PFSK-1 (cell line): ENCODE data around the gene EHD1.

Experiments
- FOXP2 ChIP-seq: optimal IDR thresholded peaks from 2 replicates; pipeline ENCODE3; 2011; ENCODE audit warnings: borderline replicate concordance, control low read depth, inconsistent platforms; ENCODE audit not compliant: insufficient read depth; ENCODE audit errors: extremely low read length, extremely low read depth
- POLR2AphosphoS5 ChIP-seq: IDR thresholded peaks from 2 replicates; pipeline ENCODE4 v1.6.1; 2012; ENCODE audit warnings: low read depth, mild to moderate bottlenecking, control low read depth, low read length, moderate library complexity
- REST ChIP-seq, 2 experiments: IDR thresholded peaks; 2 replicates each; pipeline versions ENCODE4 v1.6.1 to v1.8.0; 2011 to 2012; ENCODE audit warnings: low read depth in 2 of 2, low read length in 2 of 2, control low read depth in 1 of 2, inconsistent platforms in 1 of 2, mild to moderate bottlenecking in 1 of 2, moderate library complexity in 1 of 2; ENCODE audit not compliant: insufficient read depth in 1 of 2
- SIN3A ChIP-seq: IDR thresholded peaks from 2 replicates; pipeline ENCODE4 v1.6.1; 2012; ENCODE audit warnings: mild to moderate bottlenecking, low read length, moderate library complexity, borderline replicate concordance; ENCODE audit not compliant: insufficient read depth
- TAF1 ChIP-seq: IDR thresholded peaks from 2 replicates; pipeline ENCODE4 v1.6.1; 2012; ENCODE audit warnings: low read length, control low read depth, borderline replicate concordance; ENCODE audit not compliant: insufficient read depth

The EHD1 gene

GRCh38 chr11:64844330-64845128 lies 33.9 kb downstream of the EHD1 start, which contains the start of gene CDC42BPG:
Gene CDC42BPG, minus strand, starts transcription at chr11:64844653. Its CDS starts 84 bp downstream, at chr11:64844569.
- TF ChIP-seq REST (IDR thresholded peaks at IDR 0.05; ENCODE audit: insufficient read depth in 1 of 2, low read depth in 2 of 2, low read length in 2 of 2), result no peak
- TF ChIP-seq FOXP2, result peak; percentile 37

- TF ChIP-seq TAF1 (no peak), REST (IDR thresholded peaks at IDR 0.05; ENCODE audit: insufficient read depth in 1 of 2, low read depth in 2 of 2, low read length in 2 of 2) (no peak), SIN3A (no peak), FOXP2 (no peak), POLR2AphosphoS5 (no peak)
Measured at GRCh38 chr11:64843686-64844329, 34.6 kb downstream of the EHD1 start.

DNA sequence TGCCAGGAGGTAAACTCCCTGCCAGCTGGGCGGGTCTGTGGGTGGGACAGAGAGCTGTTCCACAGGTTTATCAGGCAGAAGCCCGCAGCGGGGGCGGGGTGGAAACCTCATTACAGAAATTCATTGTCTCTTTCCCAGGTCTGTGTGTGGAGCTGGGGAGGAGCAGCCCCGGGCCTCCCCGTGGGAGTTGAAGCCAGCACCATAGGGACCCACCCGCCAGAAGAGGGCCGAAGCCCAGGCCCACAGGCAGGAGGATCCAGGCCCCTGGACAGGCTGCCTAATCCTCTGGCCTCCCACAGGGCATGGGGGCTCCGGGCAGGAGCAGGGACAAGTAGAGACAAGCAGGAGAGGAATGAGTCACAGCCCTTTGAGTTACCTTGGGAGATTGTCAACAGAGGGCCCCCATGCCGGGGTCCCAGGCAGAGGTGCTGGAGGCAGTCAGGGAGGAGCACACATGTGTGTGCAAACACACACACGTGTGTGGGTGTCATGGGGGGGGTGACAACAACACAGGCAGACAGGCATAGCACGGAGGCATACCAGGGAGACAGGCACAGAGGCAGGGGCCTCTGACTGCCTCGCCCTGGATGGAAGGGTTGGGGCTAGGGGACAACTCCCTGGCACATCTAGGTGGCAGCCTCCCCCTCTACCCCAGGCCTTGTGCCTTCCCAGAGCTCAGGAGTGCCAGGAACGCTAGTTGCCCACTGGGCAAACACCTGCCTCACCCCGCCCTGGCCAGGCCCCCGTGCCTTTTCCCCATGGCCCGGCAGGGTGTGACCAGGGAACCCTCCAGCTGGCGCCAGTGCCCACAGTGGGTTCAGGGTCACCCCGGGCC lies 35.4 kb downstream of the EHD1 start:
- no peak for TF ChIP-seq FOXP2
- no peak for TF ChIP-seq TAF1
- no peak for TF ChIP-seq POLR2AphosphoS5
- TF ChIP-seq REST (IDR thresholded peaks at IDR 0.05; ENCODE audit: insufficient read depth in 1 of 2, low read depth in 2 of 2, low read length in 2 of 2), result no peak
- TF ChIP-seq SIN3A, result no peak

DNA sequence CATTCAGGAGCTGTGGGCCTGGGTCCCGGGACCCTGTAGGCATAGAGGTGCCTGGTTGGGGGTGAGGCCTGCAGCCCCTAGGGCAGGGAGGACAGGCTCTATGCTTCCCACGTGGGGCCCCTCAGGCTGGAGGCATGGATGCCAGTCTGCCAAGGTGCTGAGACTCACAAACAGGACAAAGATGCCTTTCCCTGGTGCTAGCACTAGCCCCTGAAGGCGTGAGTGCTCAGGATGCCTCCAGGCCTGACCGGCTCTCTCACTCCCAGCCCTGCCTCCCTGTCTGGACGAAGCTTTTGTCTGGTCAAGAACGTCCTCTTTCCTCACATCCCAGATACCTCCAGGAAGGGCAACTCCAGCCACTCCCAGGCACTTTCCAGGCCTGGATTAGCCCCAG lies 36.1 kb downstream of the EHD1 start:
- TF ChIP-seq REST (IDR thresholded peaks at IDR 0.05; ENCODE audit: insufficient read depth in 1 of 2, low read depth in 2 of 2, low read length in 2 of 2), result no peak
- no peak for TF ChIP-seq TAF1
- no peak for TF ChIP-seq SIN3A
- TF ChIP-seq POLR2AphosphoS5, result no peak
- no peak for TF ChIP-seq FOXP2
